SK-N-SH treated with all-trans-retinoic acid at 6 μM for 48 hours (cell line): ENCODE measurements around the gene PCDHGC3.

Source experiments
- ARNTL ChIP-seq: fragments of 450-650 bp; formaldehyde crosslinking; IDR thresholded peaks from 2 replicates; pipeline ENCODE4 v1.5.0; 2020; ENCODE audit warnings: low read depth, mild to moderate bottlenecking, moderate library complexity, borderline replicate concordance
- BACH2 ChIP-seq: fragments of 250-450 bp; sonication (Bioruptor Pico); IDR thresholded peaks from 2 replicates; pipeline ENCODE4 v1.9.0; 2021; ENCODE audit warnings: mild to moderate bottlenecking, borderline replicate concordance
- CSRNP3 ChIP-seq: fragments of 250-450 bp; sonication (Bioruptor Pico); IDR thresholded peaks from 2 replicates; pipeline ENCODE4 v1.5.1; 2021; ENCODE audit warnings: mild to moderate bottlenecking, moderate library complexity
- GLIS3 ChIP-seq: fragments of 250-450 bp; sonication (Bioruptor Pico); IDR thresholded peaks from 2 replicates; pipeline ENCODE4 v1.5.0; 2020; ENCODE audit warnings: mild to moderate bottlenecking, moderate library complexity
- PATZ1 ChIP-seq: fragments of 250-450 bp; sonication (Bioruptor Pico); IDR thresholded peaks from 2 replicates; pipeline ENCODE4 v1.8.0; 2020; ENCODE audit warnings: mild to moderate bottlenecking, moderate library complexity, borderline replicate concordance
- POU6F1 ChIP-seq: fragments of 250-450 bp; sonication (Bioruptor Pico); IDR thresholded peaks from 2 replicates; pipeline ENCODE4 v1.8.0; 2021; ENCODE audit warnings: low read depth, mild to moderate bottlenecking, moderate library complexity, borderline replicate concordance
- RARB ChIP-seq: fragments of 250-450 bp; sonication (Bioruptor Pico); IDR thresholded peaks from 2 replicates; pipeline ENCODE4 v1.8.0; 2021; ENCODE audit warnings: mild to moderate bottlenecking, moderate library complexity
- TCF4 ChIP-seq: fragments of 250-450 bp; sonication (Bioruptor Pico); IDR thresholded peaks from 2 replicates; pipeline ENCODE4 v1.8.0; 2021; ENCODE audit warnings: mild to moderate bottlenecking, moderate library complexity, borderline replicate concordance
- TOX ChIP-seq: fragments of 250-450 bp; sonication (Bioruptor Pico); IDR thresholded peaks from 2 replicates; pipeline ENCODE4 v1.8.0; 2021; ENCODE audit warnings: mild to moderate bottlenecking, moderate library complexity, borderline replicate concordance
- ZFP3 ChIP-seq: fragments of 250-450 bp; sonication (Bioruptor Pico); IDR thresholded peaks from 2 replicates; pipeline ENCODE4 v1.5.0; 2020; ENCODE audit warnings: mild to moderate bottlenecking, moderate library complexity
- ZNF70 ChIP-seq: fragments of 450-650 bp; formaldehyde crosslinking; IDR thresholded peaks from 2 replicates; pipeline ENCODE4 v1.5.0; 2020; ENCODE audit warnings: mild to moderate bottlenecking, moderate library complexity
- ZNF8 ChIP-seq: fragments of 450-650 bp; formaldehyde crosslinking; IDR thresholded peaks from 2 replicates; pipeline ENCODE4 v1.5.0; 2020; ENCODE audit warnings: mild to moderate bottlenecking, moderate library complexity

- TF ChIP-seq RARB (no peak), CSRNP3 (CRISPR knock-in tag) (no peak), ZFP3 (CRISPR knock-in tag) (no peak), ZNF70 (CRISPR knock-in tag) (no peak), ARNTL (no peak), TCF4 (CRISPR knock-in tag) (no peak), BACH2 (CRISPR knock-in tag) (no peak), GLIS3 (CRISPR knock-in tag) (no peak), PATZ1 (CRISPR knock-in tag) (no peak), TOX (CRISPR knock-in tag) (no peak), ZNF8 (CRISPR knock-in tag) (no peak), POU6F1 (CRISPR knock-in tag) (no peak)
These were observed 18.0 kb downstream of the PCDHGC3 start for GRCh38 chr5:141493500-141494422.
